ENCODE data around the gene KYAT1. TPM values are rescaled to one million over a fixed set of nuclear protein-coding genes. Genes with fewer than 3 reads are reported as not detected.
A peak's percentile ranks its signal among the peaks of the same experiment; 100 is the strongest.

Gene KYAT1
- total RNA-seq, 4 donors from 2014 or later: 4.0 to 9.4 (median 5.7) TPM

- TF ChIP-seq CTCF (IDR thresholded peaks at IDR 0.05) (no peak), POLR2A (IDR thresholded peaks at IDR 0.05) (no peak)
- H3K27me3 ChIP-seq: no peaks in the 10 kb centered on the region
- H3K36me3 ChIP-seq: peaks cover 14 to 36% (median 20%) of the 10 kb centered on the region in 3 donors
- no peak for DNase-seq
- H3K4me3 ChIP-seq: peak overlapping the region; percentile 60 to 89 (median 70)
- peak overlapping the region; percentile 86 to 95 (median 90) for H3K27ac ChIP-seq
- peaks cover 15 to 29% (median 16%) of the 10 kb centered on the region in 3 donors for H3K4me1 ChIP-seq
- intact Hi-C loops (cut with DNase I): no loop called here
- WGBS, 2 donors: 48 to 62% methylated on average over 7 to 8 of the region's 90 CpGs
- no peaks in the 10 kb centered on the region for H3K9me3 ChIP-seq
Observed at GRCh38 chr9:128818839-128819715, 62.7 kb downstream of the KYAT1 start.

- peaks cover 15 to 29% (median 16%) of the 10 kb centered on the region in 3 donors for H3K4me1 ChIP-seq
- H3K9me3 ChIP-seq: no peaks in the 10 kb centered on the region
- peaks cover 6 to 28% (median 12%) of the 10 kb centered on the region in 3 donors for H3K36me3 ChIP-seq
- peak within 1 kb of the TSS; percentile 60 to 89 (median 70) for H3K4me3 ChIP-seq
- H3K27ac ChIP-seq: peak within 1 kb of the TSS; percentile 86 to 95 (median 90)
- intact Hi-C loops (cut with DNase I): no loop called here
- TF ChIP-seq CTCF (IDR thresholded peaks at IDR 0.05): peak; percentile 87 to 99 (median 98)
- TF ChIP-seq POLR2A (IDR thresholded peaks at IDR 0.05): peak in 3 of 4 donors; percentile 63 to 78 (median 76)
- DNase-seq: peak; percentile 81
- 3 to 5% methylated on average over 8 to 12 of the region's 70 CpGs for WGBS, 2 donors
- H3K27me3 ChIP-seq: no peaks in the 10 kb centered on the region
Observed at GRCh38 chr9:128818099-128818838, 63.5 kb downstream of the KYAT1 start, which contains the start of gene ENDOG. Gene ENDOG (plus strand): TSS chr9:128818500. CDS start chr9:128818685, 185 bp downstream.

GRCh38 chr9:128810873-128811272, 70.9 kb downstream of the KYAT1 start:
- Histone ChIP-seq H3K27me3 (no peaks in the 10 kb centered on the region), H3K36me3 (peaks cover 7 to 40% (median 14%) of the 10 kb centered on the region in 3 donors), H3K9me3 (no peaks in the 10 kb centered on the region), H3K4me1 (peaks cover 0 to 8% (median 0%) of the 10 kb centered on the region in 3 donors), H3K4me3 (no peak overlapping the region), H3K27ac (no peak overlapping the region)
- WGBS, 2 donors: 75 to 77% methylated on average over 2 to 5 of the region's 5 CpGs
- intact Hi-C loops (cut with DNase I): no loop called here
- no peak for TF ChIP-seq CTCF (IDR thresholded peaks at IDR 0.05)
- TF ChIP-seq POLR2A (IDR thresholded peaks at IDR 0.05): no peak
- no peak for DNase-seq

- Histone ChIP-seq H3K4me1 (peaks cover 0 to 8% (median 0%) of the 10 kb centered on the region in 3 donors), H3K27ac (no peak overlapping the region), H3K4me3 (no peak overlapping the region), H3K36me3 (peaks cover 8 to 50% (median 14%) of the 10 kb centered on the region in 3 donors), H3K27me3 (no peaks in the 10 kb centered on the region), H3K9me3 (no peaks in the 10 kb centered on the region)
- no peak for DNase-seq
- TF ChIP-seq POLR2A (IDR thresholded peaks at IDR 0.05) (no peak), CTCF (IDR thresholded peaks at IDR 0.05) (no peak)
- WGBS, 2 donors: 81% methylated on average over 2 of the region's 2 CpGs; no CpG with 5 or more reads in 1 of the 2 donors
- intact Hi-C loops (cut with DNase I): no loop called here
Observed at GRCh38 chr9:128809831-128810230, 71.9 kb downstream of the KYAT1 start.
